Esophagus muscularis mucosa (tissue), 4 donors: ENCODE data around the gene IGF1R. TPM values are rescaled to one million over a fixed set of nuclear protein-coding genes. Genes with fewer than 3 reads are reported as not detected.

Experiments
- DNase-seq: peaks from one replicate; pipeline ENCODE4 v3.0.0-alpha.2; 2017; ENCODE audit errors: extremely low spot score
- H3K27ac ChIP-seq, 4 donors: fragments of 200-600 bp; sonication (generic); replicated peaks in 1 of 4; 1 replicate in 3 of 4; 2 replicates in 1 of 4; pipeline ENCODE4 v1.5.1; 2016 to 2019; ENCODE audit warnings: mild to moderate bottlenecking in 1 of 4
- H3K27me3 ChIP-seq, 4 donors: fragments of 200-600 bp; sonication (generic); one replicate each; pipeline versions ENCODE4 v1.5.1 to v1.6.0; 2016 to 2019
- H3K36me3 ChIP-seq, 4 donors: fragments of 200-600 bp; sonication (generic); one replicate each; pipeline ENCODE4 v1.5.1; 2016 to 2019
- H3K4me1 ChIP-seq, 4 donors: fragments of 200-600 bp; sonication (generic); one replicate each; pipeline ENCODE4 v1.5.1; 2016 to 2019
- H3K4me3 ChIP-seq, 4 donors: fragments of 200-600 bp; sonication (generic); 1 replicate in 2 of 4; 2 replicates in 2 of 4; pipeline ENCODE4 v1.5.1; 2016 to 2019; ENCODE audit warnings: mild to moderate bottlenecking in 4 of 4, moderate library complexity in 1 of 4
- H3K9me3 ChIP-seq, 4 donors: fragments of 200-600 bp; sonication (generic); 1 replicate in 3 of 4; 2 replicates in 1 of 4; pipeline ENCODE4 v1.5.1; 2016 to 2019
- CTCF ChIP-seq, 3 experiments: fragments of 200-600 bp in 2 of 3; fragments of 450-650 bp in 1 of 3; sonication (generic) in 2 of 3; IDR thresholded peaks; one replicate each; pipeline ENCODE4 v1.5.1; 2017 to 2019; ENCODE audit warnings: antibody characterized with exemption in 3 of 3, mild to moderate bottlenecking in 2 of 3, moderate library complexity in 1 of 3
- EP300 ChIP-seq: sonication (generic); formaldehyde crosslinking; IDR thresholded peaks from one replicate; pipeline ENCODE4 v1.6.1; 2017; ENCODE audit warnings: antibody characterized with exemption
- POLR2A ChIP-seq: fragments of 450-650 bp; IDR thresholded peaks from one replicate; pipeline ENCODE4 v1.6.1; 2017; ENCODE audit warnings: antibody characterized with exemption, moderate library complexity, mild to moderate bottlenecking, low read depth
- POLR2AphosphoS5 ChIP-seq, 2 donors: sonication (generic); formaldehyde crosslinking; IDR thresholded peaks; one replicate each; pipeline ENCODE4 v1.6.1; 2017; ENCODE audit warnings: antibody characterized with exemption in 2 of 2
- WGBS: methylation state at CpG from one replicate; pipeline ENCODE4 v1.1.5; 2018; 5-methylcytosine and 5-hydroxymethylcytosine counted together
- intact Hi-C: fragments of 100-400 bp; cut with DNase I; formaldehyde crosslinking; loops from one replicate; pipeline ENCODE4 v1.15.1; 2023
- total RNA-seq, 4 donors: library from RNA; depleted of rRNA; stranded (reverse); fragments of >200 nt; gene quantifications; one replicate each; pipeline versions ENCODE4 v1.1.0 to v1.2.1, GENCODE V29; 2016

The IGF1R gene
- total RNA-seq, 4 donors from 2014 or later, result 33.6 to 95.3 (median 49.7) TPM

GRCh38 chr15:98933406-98933805, 285.1 kb downstream of the IGF1R start:
- H3K4me3 ChIP-seq, result no peak overlapping the region
- H3K36me3 ChIP-seq, result peaks cover 15 to 91% (median 75%) of the 10 kb centered on the region in 4 donors
- no peaks in the 10 kb centered on the region for H3K27me3 ChIP-seq
- H3K27ac ChIP-seq, result no peak overlapping the region
- WGBS, result 95% methylated on average over 9 of the region's 9 CpGs
- peaks cover 0 to 2% (median 0%) of the 10 kb centered on the region in 4 donors for H3K4me1 ChIP-seq
- TF ChIP-seq POLR2A (no peak), CTCF (IDR thresholded peaks at IDR 0.05) (no peak), EP300 (no peak), POLR2AphosphoS5 (IDR thresholded peaks at IDR 0.05) (no peak)
- intact Hi-C loops, result no loop called here
- DNase-seq, result no peak
- no peaks in the 10 kb centered on the region for H3K9me3 ChIP-seq

GRCh38 chr15:98935736-98936135, 287.4 kb downstream of the IGF1R start:
- TF ChIP-seq POLR2AphosphoS5 (IDR thresholded peaks at IDR 0.05) (no peak), EP300 (no peak), POLR2A (no peak), CTCF (IDR thresholded peaks at IDR 0.05) (no peak)
- intact Hi-C loops, result no loop called here
- Histone ChIP-seq H3K36me3 (peaks cover 16 to 96% (median 80%) of the 10 kb centered on the region in 4 donors), H3K4me3 (no peak overlapping the region), H3K4me1 (no peaks in the 10 kb centered on the region), H3K9me3 (no peaks in the 10 kb centered on the region), H3K27ac (no peak overlapping the region), H3K27me3 (no peaks in the 10 kb centered on the region)
- no peak for DNase-seq
- WGBS, result 74% methylated on average over 12 of the region's 12 CpGs

- no peaks in the 10 kb centered on the region for H3K27me3 ChIP-seq
- WGBS, result 91% methylated on average over 7 of the region's 7 CpGs
Observed at GRCh38 chr15:98937413-98938104, 289.2 kb downstream of the IGF1R start.

DNA sequence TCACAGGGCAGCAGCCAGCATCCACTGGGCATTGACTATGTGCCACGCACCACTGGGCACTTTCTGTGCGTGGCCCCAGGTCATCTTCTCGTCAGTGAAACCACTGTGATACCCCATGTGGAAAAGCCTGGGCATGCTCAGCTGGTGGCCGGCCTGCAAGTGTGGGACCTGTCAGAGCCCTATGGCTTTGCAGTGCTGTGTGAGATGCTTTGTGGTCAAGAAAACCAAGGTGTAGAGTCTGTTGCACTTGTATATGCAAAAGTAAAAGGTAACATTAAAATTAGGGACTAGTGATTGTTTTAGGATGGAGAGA, 289.7 kb downstream of the IGF1R start:
- no peak for DNase-seq
- Histone ChIP-seq H3K9me3 (no peaks in the 10 kb centered on the region), H3K4me3 (no peak overlapping the region), H3K27ac (no peak overlapping the region), H3K36me3 (peaks cover 11 to 94% (median 81%) of the 10 kb centered on the region in 4 donors), H3K27me3 (no peaks in the 10 kb centered on the region), H3K4me1 (peaks cover 4 to 7% (median 6%) of the 10 kb centered on the region in 4 donors)
- TF ChIP-seq CTCF (IDR thresholded peaks at IDR 0.05), result no peak
- TF ChIP-seq EP300, result no peak
- TF ChIP-seq POLR2A, result no peak
- no peak for TF ChIP-seq POLR2AphosphoS5 (IDR thresholded peaks at IDR 0.05)
- intact Hi-C loops, result no loop called here
- WGBS, result 94% methylated on average over 4 of the region's 4 CpGs

More at GRCh38 chr15:98937413-98938104, 289.2 kb downstream of the IGF1R start:
- H3K27ac ChIP-seq, result no peak overlapping the region
- intact Hi-C loops, result no loop called here
- H3K4me1 ChIP-seq, result peaks cover 0 to 2% (median 1%) of the 10 kb centered on the region in 4 donors
- DNase-seq, result no peak
- TF ChIP-seq POLR2AphosphoS5 (IDR thresholded peaks at IDR 0.05), result no peak
- no peak for TF ChIP-seq POLR2A
- TF ChIP-seq EP300, result no peak
- TF ChIP-seq CTCF (IDR thresholded peaks at IDR 0.05), result no peak
- no peaks in the 10 kb centered on the region for H3K9me3 ChIP-seq
- no peak overlapping the region for H3K4me3 ChIP-seq
- peaks cover 16 to 94% (median 79%) of the 10 kb centered on the region in 4 donors for H3K36me3 ChIP-seq

- 90% methylated on average over 5 of the region's 5 CpGs for WGBS
- peaks cover 11 to 14% (median 14%) of the 10 kb centered on the region in 4 donors for H3K4me1 ChIP-seq
- H3K36me3 ChIP-seq, result peaks cover 11 to 87% (median 74%) of the 10 kb centered on the region in 4 donors
- TF ChIP-seq POLR2A (no peak), EP300 (no peak), CTCF (IDR thresholded peaks at IDR 0.05) (no peak), POLR2AphosphoS5 (IDR thresholded peaks at IDR 0.05) (no peak)
- no peak overlapping the region for H3K4me3 ChIP-seq
- DNase-seq, result no peak
- H3K27ac ChIP-seq, result no peak overlapping the region
- no peaks in the 10 kb centered on the region for H3K9me3 ChIP-seq
- H3K27me3 ChIP-seq, result no peaks in the 10 kb centered on the region
- intact Hi-C loops, result no loop called here
Observed at GRCh38 chr15:98938799-98939198, 290.5 kb downstream of the IGF1R start.
